Measurements from ENCODE around the gene NPHP4.

Gene NPHP4

DNA sequence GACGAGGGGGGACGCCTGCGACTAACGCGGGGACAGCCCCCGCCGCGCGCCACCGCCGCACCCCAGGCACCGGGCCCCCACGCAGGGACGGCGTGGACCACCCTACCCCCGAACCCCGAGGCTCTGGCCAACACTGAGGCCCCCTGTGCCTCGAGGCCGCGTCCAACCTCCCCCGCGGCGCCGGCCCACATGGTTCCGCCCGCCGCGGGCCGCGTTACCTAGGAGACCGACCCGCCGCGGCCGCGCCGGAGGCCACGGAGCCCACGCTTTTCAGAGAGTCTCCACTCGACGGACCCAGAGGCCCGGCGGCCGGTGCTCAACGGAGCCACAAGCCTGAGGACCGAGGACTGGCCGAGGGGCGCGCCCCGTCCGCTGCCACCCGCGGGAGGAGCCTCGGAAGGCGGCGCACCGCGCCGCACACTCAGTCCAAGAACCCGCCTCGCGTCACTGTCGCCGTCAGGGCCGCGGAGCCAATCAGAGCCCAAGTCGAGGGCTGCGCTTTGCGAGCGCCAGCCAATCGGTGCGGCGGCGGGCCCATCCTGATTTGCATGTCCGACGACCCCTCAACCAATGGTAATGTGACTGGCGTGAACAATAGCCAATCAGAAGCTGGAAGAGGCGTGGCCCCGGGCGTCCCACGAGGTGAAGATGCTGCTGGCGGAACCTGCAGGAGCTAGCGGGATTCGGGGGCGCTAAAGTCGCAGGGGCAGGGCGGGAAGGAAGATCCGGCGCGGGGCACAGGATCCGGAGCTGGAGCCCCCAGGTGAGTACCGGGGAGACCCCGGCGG is at the start of gene NPHP4:
NPHP4 (minus strand) TSS at position 400 of the 788 bp plus-strand sequence. CDS start 6,136 bp downstream, outside the sequence.
- Mint-ChIP-seq H3K4me1 (peaks cover 50% of the 10 kb centered on the region), H3K27me3 (no peaks in the 10 kb centered on the region), H3K27ac (ENCODE audit: low read depth) (peak within 1 kb of the TSS; percentile 93), H3K4me3 (peak within 1 kb of the TSS; percentile 88), H3K9me3 (no peaks in the 10 kb centered on the region), H3K36me3 (ENCODE audit: insufficient read depth) (peaks cover 20% of the 10 kb centered on the region)
- peak; percentile 91 for ATAC-seq (replicated peaks; ENCODE audit: extremely low read depth, poor library complexity, severe bottlenecking)
- peak; percentile 98 to 99 for DNase-seq (ENCODE audit: low spot score in 2 of 2)

DNA sequence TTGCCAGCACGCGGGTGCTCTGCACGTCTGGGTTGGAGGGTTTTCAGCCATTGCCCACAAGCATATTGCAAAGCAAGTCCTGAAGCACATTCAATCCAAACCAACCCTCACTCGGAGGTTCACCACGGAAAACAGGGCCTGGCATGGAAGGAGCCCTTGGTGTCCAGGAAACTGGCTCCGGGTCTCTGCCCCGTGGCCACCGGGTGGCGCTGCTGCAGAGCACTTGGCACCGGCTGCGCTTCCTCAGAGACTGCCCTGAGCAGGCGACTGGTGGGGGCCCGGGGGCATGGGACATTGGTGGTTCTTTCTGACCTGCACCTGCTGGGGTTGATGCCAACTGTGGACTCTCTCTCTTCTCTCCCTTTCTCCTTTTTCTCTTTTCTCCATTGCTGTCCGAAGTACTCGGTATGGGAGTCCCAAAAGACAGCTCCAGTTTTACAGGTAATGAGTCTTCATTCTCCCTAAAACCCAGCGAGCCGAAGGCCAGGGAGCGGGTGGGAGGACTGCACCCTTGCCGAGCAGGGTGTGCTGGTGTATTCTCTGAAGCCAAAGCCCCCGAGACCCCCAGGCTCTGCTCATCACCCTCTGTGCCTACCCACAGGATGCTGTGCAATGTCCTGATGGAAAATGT is 49.3 kb upstream of the NPHP4 start:
- peaks cover 27% of the 10 kb centered on the region for H3K4me1 Mint-ChIP-seq
- DNase-seq (ENCODE audit: low spot score in 2 of 2): no peak

DNA sequence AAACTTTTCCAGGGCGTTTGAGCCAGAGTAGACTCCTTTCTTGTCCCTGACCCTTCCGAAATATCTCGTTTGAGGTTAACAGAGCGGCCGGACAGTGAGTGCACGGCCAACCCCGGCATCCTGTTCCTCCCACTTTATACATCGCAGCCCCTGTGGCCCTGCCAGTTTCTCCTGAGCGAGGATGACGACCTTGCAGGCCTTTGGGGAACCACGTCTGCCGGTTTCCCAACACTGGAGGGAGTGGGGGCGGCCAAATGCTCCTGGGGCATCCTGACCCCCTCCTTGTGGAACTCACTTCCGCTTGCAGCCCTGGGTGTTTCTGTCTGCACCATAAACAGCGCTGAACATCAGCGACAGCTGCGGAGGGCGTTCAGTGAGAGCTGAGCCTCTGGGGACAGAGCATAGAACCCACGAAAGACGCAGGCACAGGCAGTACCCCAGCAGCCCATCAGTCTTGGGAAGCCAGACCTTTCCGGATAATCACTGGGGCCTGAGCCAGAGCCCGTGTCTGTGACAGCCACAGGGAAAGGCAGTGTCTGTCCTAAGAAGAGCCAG is 48.7 kb upstream of the NPHP4 start:
- Mint-ChIP-seq H3K4me3 (no peak overlapping the region), H3K36me3 (ENCODE audit: insufficient read depth) (peaks cover 24% of the 10 kb centered on the region), H3K27me3 (no peaks in the 10 kb centered on the region), H3K9me3 (no peaks in the 10 kb centered on the region), H3K4me1 (peaks cover 33% of the 10 kb centered on the region), H3K27ac (ENCODE audit: low read depth) (no peak overlapping the region)
- ATAC-seq (replicated peaks; ENCODE audit: extremely low read depth, poor library complexity, severe bottlenecking) (no peak), DNase-seq (ENCODE audit: low spot score in 2 of 2) (no peak)

More for the DNA sequence above, 49.3 kb upstream of the NPHP4 start:
- no peak overlapping the region for H3K4me3 Mint-ChIP-seq
- H3K9me3 Mint-ChIP-seq: no peaks in the 10 kb centered on the region
- peak overlapping the region; percentile 77 for H3K27ac Mint-ChIP-seq (ENCODE audit: low read depth)
- ATAC-seq (replicated peaks; ENCODE audit: extremely low read depth, poor library complexity, severe bottlenecking): no peak
- H3K36me3 Mint-ChIP-seq (ENCODE audit: insufficient read depth): peaks cover 21% of the 10 kb centered on the region
- H3K27me3 Mint-ChIP-seq: no peaks in the 10 kb centered on the region

DNA sequence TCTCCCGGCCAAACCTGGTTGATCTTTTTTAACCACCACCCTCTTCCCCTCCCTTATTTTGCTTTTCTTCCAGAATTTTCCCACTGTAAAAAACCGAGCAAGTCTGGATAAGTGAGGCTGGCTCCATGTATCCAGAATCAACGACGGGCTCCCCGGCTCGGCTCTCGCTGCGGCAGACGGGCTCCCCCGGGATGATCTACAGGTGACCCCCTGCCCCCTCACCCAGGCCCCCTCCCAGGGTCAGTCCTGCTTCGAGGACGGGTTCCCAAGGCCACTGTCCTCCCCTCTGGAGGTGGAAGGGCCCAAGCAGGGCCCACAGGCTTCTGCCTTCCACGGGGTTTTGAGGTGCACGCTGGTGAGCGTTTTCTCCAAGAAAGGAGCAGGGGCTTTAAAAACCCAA is 48.2 kb upstream of the NPHP4 start:
- Mint-ChIP-seq H3K4me3 (no peak overlapping the region), H3K27me3 (no peaks in the 10 kb centered on the region), H3K9me3 (no peaks in the 10 kb centered on the region), H3K27ac (ENCODE audit: low read depth) (no peak overlapping the region), H3K36me3 (ENCODE audit: insufficient read depth) (peaks cover 29% of the 10 kb centered on the region), H3K4me1 (peaks cover 38% of the 10 kb centered on the region)
- ATAC-seq (replicated peaks; ENCODE audit: extremely low read depth, poor library complexity, severe bottlenecking): no peak
- DNase-seq (ENCODE audit: low spot score in 2 of 2): no peak

DNA sequence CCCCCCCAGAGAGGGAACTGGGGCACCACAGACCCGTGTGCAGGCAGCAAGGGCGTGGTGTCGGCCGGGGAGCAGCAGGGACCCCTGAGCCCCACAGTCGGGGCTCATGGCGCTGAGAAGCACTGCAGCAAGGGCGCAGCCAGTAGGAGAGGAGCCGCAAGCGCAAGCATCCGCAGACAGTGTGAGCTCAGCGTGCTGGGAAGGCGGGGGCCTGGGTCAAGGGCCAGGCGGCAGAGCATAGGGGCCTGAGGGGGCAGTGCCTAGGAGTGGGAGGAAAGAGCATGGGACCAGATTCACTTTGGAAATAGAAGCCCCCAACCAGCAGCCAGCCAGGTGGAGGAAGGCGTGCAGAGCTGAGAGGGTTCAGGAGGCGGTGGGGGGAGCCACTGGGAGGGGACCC is 46.8 kb upstream of the NPHP4 start:
- Mint-ChIP-seq H3K36me3 (ENCODE audit: insufficient read depth) (peaks cover 36% of the 10 kb centered on the region), H3K27me3 (no peaks in the 10 kb centered on the region), H3K9me3 (no peaks in the 10 kb centered on the region), H3K4me1 (peaks cover 41% of the 10 kb centered on the region), H3K27ac (ENCODE audit: low read depth) (no peak overlapping the region), H3K4me3 (no peak overlapping the region)
- DNase-seq (ENCODE audit: low spot score in 2 of 2) (no peak), ATAC-seq (replicated peaks; ENCODE audit: extremely low read depth, poor library complexity, severe bottlenecking) (no peak)

DNA sequence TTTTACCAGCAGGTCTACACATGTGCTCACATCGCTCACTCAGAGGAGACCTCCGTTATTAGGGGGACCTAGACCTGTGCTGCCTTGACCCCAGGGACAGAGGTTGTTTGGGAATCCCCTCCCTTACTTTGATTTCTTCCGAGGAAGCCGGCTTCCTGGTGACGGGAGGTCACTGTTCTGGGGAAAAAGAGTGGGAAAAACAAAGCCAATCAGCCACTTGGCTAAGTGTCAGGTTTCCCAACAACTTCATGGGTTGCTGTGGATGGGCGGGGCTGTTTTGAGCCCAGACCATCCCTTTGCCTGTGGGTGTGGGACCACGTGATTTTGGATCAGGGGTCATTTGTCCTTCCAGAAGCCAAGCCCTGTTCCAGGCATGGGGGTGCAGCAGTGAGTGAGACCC is 46.4 kb upstream of the NPHP4 start:
- Mint-ChIP-seq H3K4me1 (peaks cover 37% of the 10 kb centered on the region), H3K9me3 (no peaks in the 10 kb centered on the region), H3K27ac (ENCODE audit: low read depth) (no peak overlapping the region), H3K4me3 (peak overlapping the region; percentile 9), H3K36me3 (ENCODE audit: insufficient read depth) (peaks cover 38% of the 10 kb centered on the region), H3K27me3 (no peaks in the 10 kb centered on the region)
- no peak for DNase-seq (ENCODE audit: low spot score in 2 of 2)
- ATAC-seq (replicated peaks; ENCODE audit: extremely low read depth, poor library complexity, severe bottlenecking): no peak

DNA sequence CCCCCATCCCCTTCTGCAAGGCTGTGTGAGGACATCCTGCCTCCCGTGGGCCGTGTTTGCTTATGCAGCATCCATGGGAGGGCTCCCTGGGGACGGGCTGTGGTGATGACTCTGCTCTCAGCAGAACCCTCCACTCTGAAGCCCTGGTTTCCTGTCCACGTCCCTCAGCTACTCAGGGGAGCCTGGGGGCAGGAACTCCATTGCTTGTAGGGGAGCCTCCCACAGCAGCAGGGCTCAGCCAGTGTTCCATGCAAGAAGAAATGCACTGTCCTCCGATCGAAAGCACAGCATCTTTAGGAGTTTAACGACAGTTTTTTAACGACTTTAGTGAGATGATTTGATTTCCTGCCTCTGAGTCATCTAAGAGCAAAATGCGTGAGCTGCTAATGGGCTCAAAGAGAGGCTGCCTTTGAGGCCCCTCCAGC is 45.1 kb upstream of the NPHP4 start:
- peak overlapping the region; percentile 29 for H3K4me3 Mint-ChIP-seq
- no peaks in the 10 kb centered on the region for H3K27me3 Mint-ChIP-seq
- H3K36me3 Mint-ChIP-seq (ENCODE audit: insufficient read depth): peaks cover 38% of the 10 kb centered on the region
- H3K9me3 Mint-ChIP-seq: no peaks in the 10 kb centered on the region
- DNase-seq (ENCODE audit: low spot score in 2 of 2): no peak
- peak overlapping the region; percentile 57 for H3K27ac Mint-ChIP-seq (ENCODE audit: low read depth)
- peak; percentile 49 for ATAC-seq (replicated peaks; ENCODE audit: extremely low read depth, poor library complexity, severe bottlenecking)
- H3K4me1 Mint-ChIP-seq: peaks cover 48% of the 10 kb centered on the region

DNA sequence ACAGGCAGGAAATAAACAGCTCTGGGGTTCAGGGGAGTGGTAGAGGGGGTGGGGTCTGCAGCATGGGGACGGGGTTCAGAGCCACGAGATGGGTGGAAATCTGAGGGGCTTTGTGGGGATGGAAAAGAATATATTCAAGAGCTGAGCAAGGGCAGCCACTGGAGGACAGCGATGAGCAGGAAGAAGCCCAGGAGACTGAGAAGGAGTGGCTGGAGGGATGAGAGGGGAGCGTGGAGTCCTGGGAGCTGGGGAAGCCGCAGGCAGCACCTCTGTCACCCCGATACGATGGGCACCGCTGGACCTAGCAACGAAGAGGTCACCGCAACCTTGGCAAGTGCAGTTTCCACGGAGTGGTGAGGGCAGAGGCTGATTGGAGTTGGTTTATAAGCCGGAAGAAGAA is 43.5 kb upstream of the NPHP4 start:
- peak overlapping the region; percentile 49 for H3K4me3 Mint-ChIP-seq
- H3K36me3 Mint-ChIP-seq (ENCODE audit: insufficient read depth): peaks cover 31% of the 10 kb centered on the region
- H3K4me1 Mint-ChIP-seq: peaks cover 57% of the 10 kb centered on the region

DNA sequence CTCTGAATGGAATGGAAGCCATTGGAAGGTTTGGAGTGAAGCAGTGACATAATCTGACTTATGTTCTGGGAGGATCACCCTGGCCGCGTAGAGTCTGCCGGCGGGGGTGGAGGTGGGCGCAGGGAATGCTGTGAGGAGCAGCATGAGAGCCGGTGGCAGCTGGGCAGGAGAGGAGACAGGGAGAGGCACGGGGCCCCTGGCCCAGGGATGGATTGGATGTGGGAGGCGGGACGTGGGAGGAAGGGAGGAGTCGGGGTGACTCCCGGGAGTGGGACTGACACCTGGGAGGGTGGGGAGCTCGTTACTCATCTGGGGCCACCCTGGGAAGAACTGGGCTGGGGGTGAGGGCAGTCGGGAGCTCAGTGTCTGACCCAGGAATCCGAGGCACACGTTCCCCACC is 43.1 kb upstream of the NPHP4 start:
- Mint-ChIP-seq H3K27me3 (no peaks in the 10 kb centered on the region), H3K9me3 (no peaks in the 10 kb centered on the region), H3K4me1 (peaks cover 61% of the 10 kb centered on the region), H3K36me3 (ENCODE audit: insufficient read depth) (peaks cover 28% of the 10 kb centered on the region), H3K4me3 (no peak overlapping the region), H3K27ac (ENCODE audit: low read depth) (peak overlapping the region; percentile 86)
- ATAC-seq (replicated peaks; ENCODE audit: extremely low read depth, poor library complexity, severe bottlenecking) (no peak), DNase-seq (ENCODE audit: low spot score in 2 of 2) (no peak)

More for the DNA sequence above, 43.5 kb upstream of the NPHP4 start:
- Mint-ChIP-seq H3K9me3 (no peaks in the 10 kb centered on the region), H3K27ac (ENCODE audit: low read depth) (peak overlapping the region; percentile 86), H3K27me3 (no peaks in the 10 kb centered on the region)
- DNase-seq (ENCODE audit: low spot score in 2 of 2): no peak
- ATAC-seq (replicated peaks; ENCODE audit: extremely low read depth, poor library complexity, severe bottlenecking): no peak

DNA sequence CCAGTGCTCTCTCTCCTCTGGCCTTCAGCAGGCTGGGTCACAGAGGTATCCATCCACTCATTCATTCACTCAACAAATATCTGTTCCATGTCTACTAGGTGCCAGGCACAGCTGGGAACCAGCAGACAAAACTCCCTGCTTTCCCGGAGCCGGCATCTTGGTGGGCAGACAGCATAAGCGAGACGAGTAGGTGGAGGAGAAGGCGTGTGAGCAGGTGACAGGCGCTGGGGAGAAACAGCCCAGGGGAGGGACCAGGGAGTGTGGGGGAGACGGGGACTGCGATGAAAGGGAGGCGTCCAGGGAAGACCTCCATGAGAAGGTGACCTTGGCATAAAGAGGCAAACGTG is 42.5 kb upstream of the NPHP4 start:
- Mint-ChIP-seq H3K9me3 (no peaks in the 10 kb centered on the region), H3K4me3 (no peak overlapping the region), H3K36me3 (ENCODE audit: insufficient read depth) (peaks cover 26% of the 10 kb centered on the region), H3K27ac (ENCODE audit: low read depth) (peak overlapping the region; percentile 86), H3K27me3 (no peaks in the 10 kb centered on the region), H3K4me1 (peaks cover 66% of the 10 kb centered on the region)
- no peak for DNase-seq (ENCODE audit: low spot score in 2 of 2)
- no peak for ATAC-seq (replicated peaks; ENCODE audit: extremely low read depth, poor library complexity, severe bottlenecking)

DNA sequence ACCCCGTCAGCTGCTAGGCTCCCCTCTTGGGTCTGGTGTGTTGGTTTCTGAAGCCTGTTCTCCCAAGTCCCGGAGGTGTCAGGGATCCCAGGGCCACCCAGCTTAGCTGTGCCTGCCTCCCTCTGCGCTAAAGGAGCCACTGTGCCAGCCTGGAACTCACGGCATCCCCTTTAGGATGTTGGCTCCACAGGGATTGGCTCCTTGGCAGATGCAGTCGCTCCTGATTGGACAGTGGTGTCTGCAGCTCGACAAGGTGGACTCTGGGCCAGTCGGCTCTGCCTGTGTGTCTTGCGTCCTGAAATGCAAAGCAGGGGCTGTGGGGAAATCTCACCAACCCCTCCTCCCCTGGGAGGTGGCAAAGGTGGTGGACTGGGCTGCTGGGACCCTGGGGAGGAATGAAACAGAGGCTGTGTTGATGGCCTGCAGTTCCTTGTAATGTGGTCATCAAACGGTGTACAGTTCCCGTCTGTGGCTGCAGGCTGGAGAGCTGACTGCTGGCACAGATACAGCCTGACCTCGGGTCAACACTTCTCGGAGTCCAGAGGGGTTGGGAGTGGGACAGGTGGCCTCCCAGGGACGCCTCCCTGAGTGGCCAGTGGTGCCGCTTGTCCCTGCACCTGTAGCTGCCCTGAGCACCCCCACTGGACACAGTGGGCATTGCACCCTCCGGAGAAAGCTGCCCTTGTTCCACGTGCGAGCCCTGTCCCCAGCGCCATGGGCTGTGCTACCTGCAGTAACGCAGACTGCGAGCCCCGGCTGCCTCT is 41.9 kb upstream of the NPHP4 start:
- Mint-ChIP-seq H3K27ac (ENCODE audit: low read depth) (peak overlapping the region; percentile 86), H3K4me1 (peaks cover 66% of the 10 kb centered on the region), H3K4me3 (no peak overlapping the region), H3K36me3 (ENCODE audit: insufficient read depth) (peaks cover 28% of the 10 kb centered on the region), H3K27me3 (no peaks in the 10 kb centered on the region), H3K9me3 (no peaks in the 10 kb centered on the region)
- ATAC-seq (replicated peaks; ENCODE audit: extremely low read depth, poor library complexity, severe bottlenecking) (no peak), DNase-seq (ENCODE audit: low spot score in 2 of 2) (peak in 1 of 2 donors; percentile 31)

DNA sequence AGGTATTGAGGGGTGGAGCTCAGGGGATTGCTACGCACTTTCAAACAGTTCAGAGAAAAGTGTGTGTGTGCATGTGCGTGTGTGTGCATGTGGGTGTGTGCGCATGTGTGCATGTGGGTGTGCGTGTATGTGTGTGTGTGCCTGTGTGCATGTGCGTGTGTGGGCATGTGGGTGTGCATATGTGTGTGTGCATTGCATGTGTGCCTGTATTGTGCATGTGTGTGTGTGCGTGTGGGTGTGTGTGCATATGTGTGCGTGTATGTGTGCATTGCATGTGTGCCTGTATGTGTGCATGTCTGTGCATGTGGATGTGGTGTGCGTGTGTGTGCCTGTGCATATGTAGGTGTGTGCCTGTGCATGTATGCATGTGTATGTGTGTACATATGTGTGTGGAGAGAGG is 40.9 kb upstream of the NPHP4 start:
- H3K4me1 Mint-ChIP-seq: peaks cover 73% of the 10 kb centered on the region
- DNase-seq (ENCODE audit: low spot score in 2 of 2) (no peak), ATAC-seq (replicated peaks; ENCODE audit: extremely low read depth, poor library complexity, severe bottlenecking) (no peak)
- H3K4me3 Mint-ChIP-seq: peak overlapping the region; percentile 28
- H3K27ac Mint-ChIP-seq (ENCODE audit: low read depth): no peak overlapping the region
- H3K9me3 Mint-ChIP-seq: no peaks in the 10 kb centered on the region
- no peaks in the 10 kb centered on the region for H3K27me3 Mint-ChIP-seq
- peaks cover 38% of the 10 kb centered on the region for H3K36me3 Mint-ChIP-seq (ENCODE audit: insufficient read depth)

Data from central memory CD8-positive, alpha-beta T cell (primary cell).